IPS DF 4.7 (cell line): ENCODE results near the gene GGT7.
"Not testable (repeated sequence)": the region's sequence is repeated elsewhere in the genome, so short reads cannot be mapped to it uniquely, and the experiment has no call there.

Experiments used
- DNase-seq: peaks from one replicate; pipeline ENCODE4 v3.0.0-alpha.2; 2013; ENCODE audit warnings: low spot score; ENCODE audit errors: extremely low read depth

Gene GGT7, protein sequence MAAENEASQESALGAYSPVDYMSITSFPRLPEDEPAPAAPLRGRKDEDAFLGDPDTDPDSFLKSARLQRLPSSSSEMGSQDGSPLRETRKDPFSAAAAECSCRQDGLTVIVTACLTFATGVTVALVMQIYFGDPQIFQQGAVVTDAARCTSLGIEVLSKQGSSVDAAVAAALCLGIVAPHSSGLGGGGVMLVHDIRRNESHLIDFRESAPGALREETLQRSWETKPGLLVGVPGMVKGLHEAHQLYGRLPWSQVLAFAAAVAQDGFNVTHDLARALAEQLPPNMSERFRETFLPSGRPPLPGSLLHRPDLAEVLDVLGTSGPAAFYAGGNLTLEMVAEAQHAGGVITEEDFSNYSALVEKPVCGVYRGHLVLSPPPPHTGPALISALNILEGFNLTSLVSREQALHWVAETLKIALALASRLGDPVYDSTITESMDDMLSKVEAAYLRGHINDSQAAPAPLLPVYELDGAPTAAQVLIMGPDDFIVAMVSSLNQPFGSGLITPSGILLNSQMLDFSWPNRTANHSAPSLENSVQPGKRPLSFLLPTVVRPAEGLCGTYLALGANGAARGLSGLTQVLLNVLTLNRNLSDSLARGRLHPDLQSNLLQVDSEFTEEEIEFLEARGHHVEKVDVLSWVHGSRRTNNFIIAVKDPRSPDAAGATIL

DNA sequence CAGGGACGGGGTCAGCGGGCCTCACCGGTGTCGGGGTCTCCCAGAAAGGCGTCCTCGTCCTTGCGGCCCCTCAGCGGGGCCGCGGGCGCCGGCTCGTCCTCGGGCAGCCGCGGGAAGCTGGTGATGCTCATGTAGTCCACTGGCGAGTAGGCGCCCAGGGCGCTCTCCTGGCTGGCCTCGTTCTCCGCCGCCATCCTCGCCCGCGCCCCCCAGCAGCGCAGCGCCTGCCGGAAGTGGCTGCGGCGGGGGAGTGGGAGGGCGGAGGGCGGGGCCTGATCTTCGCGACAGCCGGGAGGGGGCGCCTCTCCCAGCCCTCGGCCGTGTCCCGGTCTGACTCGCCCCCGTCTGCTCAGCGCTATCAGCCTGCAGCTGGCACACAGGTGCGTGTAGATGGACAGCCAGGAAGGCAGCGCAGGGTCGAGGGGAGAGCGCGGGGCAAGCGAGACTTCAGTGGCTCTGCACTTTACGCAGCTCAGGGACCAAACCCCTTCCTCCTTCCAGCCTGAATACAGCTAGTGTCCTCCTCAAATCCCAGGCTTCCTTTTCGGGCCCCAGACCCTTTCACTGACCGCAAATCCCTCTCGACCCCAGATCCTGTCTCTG lies at the start of gene GGT7:
Gene GGT7, minus strand, starts transcription at position 235 of the 603 bp plus-strand sequence. Its CDS starts 41 bp downstream, at position 194.
- no peak for DNase-seq

DNA sequence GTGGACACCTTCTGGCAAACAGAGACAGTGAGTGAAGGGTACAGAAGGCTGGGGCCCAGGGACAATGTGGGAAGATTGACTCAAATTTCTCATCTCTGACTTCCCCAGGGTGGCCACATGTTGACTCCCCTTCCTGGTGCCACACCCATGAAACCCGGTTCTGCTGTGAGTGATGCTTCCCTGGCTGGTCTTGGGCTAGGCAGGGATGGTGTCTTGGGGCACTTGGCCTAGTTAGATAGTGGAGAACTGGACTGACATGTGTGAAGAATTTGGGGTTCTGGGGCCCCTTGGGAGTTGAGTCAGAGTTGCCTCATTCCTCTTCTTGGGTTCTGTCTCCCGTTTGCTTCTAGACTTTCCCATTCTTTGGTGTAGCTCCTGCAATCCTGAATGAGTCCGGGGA lies 48.8 kb upstream of the GGT7 start:
- DNase-seq: no peak

DNA sequence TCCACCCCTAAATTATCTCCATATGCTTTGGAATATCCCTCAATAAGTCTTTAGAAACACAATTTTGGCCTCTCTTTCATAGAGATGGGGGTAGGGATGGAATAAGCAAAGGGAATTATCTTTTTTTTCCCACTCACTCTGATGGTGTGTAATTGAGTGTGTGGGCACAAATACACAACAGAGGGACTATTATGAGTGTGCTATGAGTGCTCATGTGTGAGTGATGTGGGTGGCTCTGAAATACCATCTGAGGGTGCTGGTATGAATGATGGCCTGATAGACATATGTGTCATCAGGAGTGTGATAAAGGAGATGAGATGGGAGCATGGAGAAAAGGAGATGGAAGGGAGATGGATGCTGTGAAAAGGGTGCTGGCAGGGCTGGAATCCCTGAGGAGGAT lies 47.4 kb upstream of the GGT7 start:
- DNase-seq: no peak

DNA sequence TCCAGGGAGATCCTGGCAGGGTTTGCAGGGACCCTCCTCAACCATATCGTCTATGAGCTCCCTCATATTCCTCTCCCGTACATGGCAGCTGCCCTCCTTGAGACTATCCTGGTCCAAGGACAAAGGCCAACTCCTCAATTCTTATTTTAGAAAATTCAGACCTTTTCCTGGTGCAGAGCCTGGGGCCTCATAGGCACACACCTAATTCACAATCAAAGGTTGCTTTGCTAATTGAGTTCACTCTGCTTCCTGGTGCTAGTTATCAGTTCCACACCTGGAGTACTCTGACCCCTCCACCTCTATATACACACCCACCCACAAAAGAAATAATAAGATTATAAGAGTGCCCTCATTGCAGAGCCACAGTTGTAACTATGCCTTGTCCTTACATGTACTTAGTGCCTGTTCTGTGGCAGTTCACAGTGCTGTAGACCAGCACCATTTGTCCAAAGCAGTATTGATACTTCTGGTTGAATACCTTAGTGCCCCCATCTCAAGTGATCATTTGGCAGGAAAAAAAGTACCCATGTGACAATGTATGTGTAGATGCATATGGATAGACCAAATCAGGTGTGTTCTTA lies 44.2 kb upstream of the GGT7 start:
- no peak for DNase-seq

DNA sequence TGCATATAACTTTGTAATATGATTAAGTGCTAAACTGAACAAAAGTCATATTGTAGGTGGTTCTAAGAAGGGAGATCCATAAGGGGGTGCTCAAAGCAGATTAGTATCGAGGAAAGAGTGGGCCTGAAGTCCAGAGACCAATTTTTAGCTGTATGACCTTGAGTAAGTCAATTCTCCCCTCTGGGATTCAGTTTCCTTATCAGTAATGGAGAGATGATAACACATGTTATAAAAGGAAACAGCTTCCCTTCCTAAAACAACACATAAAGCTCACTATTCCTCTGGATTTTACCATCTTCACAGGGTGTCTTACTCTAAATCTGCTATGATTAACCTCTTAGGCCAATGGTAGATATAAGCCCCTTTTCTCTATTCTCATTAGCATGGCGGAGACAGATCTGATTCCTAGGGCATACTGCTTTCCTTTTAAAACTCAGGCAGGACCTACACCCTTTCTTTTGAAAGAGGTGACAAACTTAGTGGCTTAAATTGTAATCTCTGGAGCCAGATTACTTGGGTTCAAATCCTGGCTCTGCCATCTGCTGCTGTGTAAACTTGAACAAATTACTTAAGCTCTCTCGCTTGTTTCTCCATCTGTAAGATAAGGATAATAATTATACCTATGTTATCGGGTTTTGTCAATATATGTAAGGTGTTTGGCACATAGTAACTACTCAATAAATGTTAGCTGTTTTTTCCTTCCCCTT lies 43.2 kb upstream of the GGT7 start:
- no peak for DNase-seq

DNA sequence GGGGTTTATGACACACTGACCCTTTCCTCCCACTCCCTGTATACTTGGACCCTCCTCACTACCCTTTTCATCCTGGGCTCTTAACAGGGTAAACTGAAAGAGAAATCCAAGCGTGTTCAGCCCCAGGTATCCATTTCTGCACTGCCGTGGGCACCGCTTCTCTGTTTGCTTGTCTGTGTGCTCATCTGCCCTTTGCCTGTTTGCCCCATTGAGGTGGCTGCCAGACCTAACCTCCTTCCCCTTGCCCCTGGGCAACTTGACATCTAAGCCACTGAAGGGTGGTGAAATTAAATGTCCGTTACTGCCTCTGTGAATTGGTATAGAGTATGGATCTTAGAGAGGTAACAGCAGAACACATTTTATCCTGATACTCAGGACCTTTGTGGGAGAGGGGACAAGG lies 42.5 kb upstream of the GGT7 start:
- DNase-seq: no peak

DNA sequence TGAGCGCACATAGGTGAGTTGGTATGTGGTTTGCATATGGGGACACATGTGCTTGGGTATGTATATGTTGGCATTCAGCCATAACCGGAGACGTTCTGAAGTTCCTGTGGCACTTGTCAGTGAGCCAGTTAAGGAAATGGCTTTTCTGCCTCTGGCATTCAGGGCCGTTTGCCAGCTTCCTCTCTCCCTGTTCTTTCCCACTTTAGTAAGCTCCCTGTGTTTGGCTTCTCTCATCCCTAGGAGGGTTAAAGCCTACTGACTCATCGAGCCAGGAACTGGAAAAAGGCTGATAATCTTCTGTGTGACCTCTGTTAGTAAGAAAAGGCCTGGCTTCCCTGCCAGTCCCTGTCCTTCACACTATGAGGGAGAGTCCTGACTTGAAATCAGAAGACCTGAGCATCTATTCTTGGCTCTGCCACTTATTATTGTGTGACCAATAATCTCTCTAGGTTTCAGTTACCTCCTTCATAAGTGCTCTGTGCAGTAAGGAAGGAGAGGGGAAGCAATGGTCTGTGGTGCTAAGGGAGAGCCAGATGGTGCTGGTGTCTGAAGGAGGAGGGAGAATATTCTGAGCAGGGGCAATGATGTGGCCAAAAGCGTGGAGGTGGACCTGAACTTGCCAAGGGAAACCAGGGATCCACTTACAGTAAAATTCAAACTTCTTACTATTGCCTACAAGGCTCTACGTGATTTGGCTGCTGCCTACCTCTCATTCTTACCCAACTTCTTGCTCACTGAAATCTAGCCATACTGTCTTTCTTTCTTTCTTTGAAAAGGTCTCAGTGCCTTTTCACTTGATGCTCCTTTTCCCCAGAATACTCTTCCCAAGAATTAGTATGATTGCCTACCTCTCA lies 35.2 kb upstream of the GGT7 start:
- DNase-seq: no peak

DNA sequence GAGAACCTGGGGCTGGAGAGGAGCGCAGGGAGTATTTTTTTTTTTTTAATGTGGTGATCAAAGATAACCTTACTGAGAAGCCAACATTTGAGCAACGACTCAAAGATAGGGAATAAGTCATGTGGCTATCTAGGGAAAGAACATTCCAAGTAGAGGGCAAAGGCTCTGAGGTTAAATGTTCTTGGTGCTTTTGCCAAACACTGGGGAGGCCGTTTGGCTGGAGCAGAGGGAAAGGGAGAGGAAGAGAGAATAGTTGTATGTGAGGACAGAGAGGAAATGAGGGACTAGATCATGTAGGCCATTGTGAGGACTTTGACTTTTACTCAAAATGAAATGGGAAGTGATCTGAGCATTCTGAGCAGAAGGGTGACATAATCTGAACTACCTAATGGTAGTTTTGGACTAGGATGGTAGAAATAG lies 31.6 kb upstream of the GGT7 start:
- no peak for DNase-seq

DNA sequence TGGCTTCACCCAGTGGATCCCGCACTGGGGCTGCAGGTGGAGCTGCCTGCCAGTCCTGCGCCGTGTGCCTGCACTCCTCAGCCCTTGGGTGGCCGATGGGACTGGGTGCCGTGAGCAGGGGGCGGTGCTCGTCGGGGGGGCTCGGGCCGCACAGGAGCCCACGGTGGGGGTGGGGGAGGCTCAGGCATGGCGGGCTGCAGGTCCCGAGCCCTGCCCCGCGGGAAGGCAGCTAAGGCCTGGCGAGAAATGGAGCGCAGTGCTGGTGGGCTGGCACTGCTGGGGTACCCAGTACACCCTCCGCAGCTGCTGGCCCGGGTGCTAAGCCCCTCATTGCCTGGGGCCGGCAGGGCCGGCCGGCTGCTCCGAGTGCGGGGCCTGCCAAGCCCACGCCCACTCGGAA lies 26.1 kb upstream of the GGT7 start:
- not testable (repeated sequence) for DNase-seq

DNA sequence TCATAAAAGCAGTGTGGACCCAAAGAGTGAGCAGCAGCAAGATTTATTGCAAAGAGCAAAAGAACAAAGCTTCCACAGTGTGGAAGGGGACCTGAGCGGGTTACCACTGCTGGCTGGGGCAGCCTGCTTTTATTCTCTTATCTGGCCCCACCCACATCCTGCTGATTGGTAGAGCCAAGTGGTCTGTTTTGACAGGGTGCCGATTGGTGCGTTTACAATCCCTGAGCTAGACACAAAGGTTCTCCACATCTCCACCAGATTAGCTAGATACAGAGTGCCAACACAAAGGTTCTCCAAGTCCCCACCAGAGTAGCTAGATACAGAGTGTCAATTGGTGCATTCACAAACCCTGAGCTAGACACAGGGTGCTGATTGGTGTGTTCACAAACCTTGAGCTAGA lies 25.5 kb upstream of the GGT7 start:
- not testable (repeated sequence) for DNase-seq

DNA sequence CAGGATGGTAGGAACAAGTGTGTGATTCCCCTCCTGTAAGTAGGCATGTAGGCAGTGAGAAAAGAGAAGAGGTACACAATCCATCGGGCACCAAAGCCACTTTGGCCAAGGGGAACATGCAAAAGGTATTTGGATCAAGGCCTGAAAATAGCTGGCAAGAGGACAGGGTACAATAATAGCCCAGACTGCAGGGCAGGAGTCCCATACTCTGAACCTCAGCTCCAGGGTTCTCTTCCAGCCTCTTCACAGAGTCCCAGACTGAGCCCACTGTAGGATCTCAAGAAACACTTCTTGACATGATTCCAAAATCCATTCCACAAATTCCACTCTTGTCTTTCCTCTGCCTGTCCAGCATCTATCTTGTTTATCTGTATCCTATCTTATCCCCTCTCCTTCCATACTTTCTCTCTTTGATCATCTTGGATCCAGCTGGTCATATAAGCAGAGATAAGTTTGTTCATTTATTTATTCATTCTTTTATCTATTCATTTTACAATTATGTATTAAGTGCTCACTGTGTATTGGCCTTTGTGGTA lies 23.5 kb upstream of the GGT7 start:
- no peak for DNase-seq

DNA sequence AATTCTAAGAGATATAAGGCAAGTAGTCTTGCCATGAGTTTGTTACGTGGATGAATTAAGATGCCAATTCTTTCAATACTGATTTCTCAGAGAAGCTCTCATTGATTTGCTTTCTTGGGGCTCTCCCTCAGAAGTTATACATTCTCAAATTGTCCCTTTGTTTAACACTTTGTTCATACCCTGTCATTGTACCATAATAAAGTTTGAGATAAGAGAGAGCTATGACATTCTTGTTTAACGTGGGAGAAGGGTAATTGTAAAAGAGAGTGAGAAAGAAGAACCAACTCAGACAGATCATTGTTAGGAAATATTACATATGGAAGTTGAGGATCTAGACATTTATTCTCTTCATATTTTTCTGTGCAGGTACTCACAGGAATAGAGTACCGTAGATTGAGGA lies 22.8 kb upstream of the GGT7 start:
- DNase-seq: no peak

DNA sequence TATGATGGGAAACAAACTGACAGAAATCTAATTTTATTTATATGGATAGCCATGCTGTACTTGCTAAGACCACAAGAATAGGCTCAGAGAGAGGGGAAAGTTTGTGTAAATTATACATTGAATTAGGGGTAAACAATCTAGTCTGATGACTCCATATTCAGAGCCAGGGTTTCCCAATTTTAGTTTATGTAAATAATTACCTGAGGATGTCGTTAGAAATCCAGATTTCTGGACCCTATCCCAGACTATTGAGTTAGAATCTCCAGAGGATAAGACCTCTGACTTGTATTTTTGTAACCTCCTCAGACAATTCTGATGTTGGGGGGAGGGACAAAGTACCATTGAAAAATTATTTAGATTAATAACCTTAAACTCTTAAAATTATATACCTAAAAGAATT lies 22.1 kb upstream of the GGT7 start:
- no peak for DNase-seq

DNA sequence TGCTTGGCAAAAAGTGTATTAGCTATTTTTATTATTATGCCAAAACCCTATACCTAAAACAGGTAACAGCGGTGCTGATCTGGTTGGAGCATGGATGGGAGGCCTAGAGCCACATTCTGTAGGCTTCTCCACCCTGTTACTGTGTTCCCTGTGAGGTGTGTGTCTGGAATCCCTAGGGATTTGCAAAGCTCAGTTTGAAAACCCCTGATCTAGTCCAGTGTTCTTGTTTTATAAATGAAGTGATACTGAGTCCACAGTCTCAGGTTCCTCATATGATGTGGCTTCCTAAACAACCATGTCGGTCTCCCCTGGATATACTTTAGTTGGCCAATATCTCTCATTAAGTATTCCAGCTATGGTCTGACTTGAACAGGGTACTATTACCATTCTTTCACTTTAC lies 20.0 kb upstream of the GGT7 start:
- DNase-seq: no peak

DNA sequence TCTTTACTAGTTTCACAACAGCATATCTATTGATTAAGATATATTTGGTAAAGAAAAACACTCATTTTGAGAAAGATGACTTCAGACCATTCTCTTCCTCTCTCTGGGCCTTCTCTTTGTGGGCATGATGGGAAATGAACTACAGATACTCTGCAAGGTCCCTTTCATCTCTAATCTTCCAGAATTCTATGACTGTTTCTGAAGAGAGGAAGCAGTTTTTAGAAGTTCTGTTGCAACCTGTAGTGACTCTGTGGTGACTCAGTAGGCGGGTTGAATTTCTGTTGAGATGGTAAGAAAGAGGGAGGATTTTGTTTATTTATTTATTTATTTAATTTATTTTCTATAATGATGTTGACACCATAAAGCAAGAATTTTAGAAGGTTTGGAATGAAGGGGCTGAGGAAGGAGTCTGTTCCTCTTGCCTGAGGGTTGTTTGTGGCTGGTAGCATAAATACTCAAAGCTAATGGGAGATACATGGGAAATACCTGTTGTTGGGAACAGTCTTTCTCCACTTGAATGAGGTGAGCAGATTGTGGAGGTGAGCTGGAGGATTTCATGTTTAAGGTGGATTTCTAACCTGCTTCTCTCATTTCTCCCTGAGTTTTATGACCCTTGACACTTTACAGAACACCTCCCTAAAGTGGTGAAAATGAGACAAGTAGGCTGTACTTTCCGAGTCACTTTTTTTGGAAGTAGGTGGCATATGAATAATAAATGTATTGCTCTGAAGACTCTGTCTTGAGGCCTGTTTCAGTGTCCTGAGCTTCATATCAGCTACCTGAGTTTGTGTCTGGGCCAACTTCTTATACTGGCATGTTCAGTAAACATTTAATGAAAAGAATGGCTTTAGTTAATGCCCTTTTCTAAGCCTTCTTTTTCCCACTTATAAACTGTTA lies 18.8 kb upstream of the GGT7 start:
- DNase-seq: no peak

DNA sequence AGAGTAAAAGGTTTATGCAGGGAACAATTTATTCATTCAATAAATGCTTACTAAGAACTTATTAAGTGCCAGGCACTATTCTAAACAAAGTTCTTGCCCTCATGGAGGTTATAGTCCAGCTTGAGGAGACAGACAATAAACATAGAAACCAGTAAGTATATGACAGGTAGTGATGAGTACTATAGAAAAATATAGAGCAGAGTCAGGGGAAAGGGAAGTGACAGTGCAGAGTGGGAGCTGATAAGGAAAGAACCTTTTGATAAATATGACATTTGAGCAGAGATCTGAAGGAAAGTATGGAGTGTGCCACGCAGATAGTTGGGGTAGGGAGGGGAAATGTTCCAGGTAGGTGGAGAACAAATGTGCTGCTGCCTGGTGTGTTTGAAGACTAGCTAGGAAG lies 15.8 kb upstream of the GGT7 start:
- DNase-seq: no peak

DNA sequence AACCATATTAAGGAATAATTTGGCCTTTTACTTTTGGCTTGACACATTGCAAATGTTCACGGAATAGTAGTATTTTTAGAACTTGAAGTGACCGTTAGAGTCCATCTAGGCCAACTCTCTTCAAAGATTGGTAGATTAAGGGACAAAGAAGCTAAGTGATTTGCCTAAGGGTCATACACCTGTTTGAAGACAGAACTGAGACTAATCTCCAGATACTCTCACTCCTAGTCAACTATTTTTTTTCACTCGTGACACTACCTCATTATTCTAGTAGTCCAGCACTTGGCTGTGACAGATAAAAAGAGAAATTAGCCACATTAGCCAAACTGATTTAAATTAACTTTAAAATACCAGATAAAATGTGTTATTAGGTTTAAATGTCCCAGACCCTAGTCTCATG lies 14.4 kb upstream of the GGT7 start:
- no peak for DNase-seq

DNA sequence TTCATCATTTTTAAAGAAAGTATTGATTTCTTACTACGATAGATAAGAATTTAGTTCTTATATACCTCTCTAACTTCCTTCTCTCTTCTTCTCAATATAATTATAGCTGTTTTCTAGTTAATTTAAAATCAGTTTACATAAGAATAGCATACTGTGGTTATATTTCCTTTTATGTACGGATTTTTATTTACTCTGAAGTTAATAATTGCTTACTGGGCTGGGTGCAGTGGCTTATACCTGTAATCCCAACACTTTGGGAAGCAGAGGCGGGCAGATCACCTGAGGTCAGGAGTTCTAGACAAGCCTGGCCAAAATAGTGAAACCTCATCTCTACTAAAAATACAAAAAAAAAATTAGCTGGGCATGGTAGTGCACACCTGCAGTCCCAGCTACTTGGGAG lies 13.5 kb upstream of the GGT7 start:
- no peak for DNase-seq

DNA sequence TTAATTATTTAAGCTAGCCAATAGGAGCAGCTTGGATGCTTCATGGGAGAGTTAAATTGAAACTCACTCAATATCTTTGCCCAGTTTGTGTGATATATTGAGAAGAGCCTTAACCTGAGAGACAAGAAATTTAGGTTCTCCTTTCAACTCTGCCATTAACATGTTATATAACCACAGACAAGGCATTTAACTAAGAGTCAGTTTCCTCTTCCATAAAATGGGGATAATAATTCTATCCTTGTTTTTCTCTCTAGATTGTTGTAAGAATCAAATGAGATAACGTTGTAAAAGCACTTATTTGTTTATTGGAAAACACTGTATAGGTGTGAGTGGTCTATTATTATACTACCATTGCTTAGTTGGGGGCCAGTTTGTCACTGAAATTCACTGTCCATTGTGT lies 11.6 kb upstream of the GGT7 start:
- DNase-seq: no peak
